ENCODE measurements around the gene P3R3URF.
A peak's percentile ranks its signal among the peaks of the same experiment; 100 is the strongest.

Gene P3R3URF

DNA sequence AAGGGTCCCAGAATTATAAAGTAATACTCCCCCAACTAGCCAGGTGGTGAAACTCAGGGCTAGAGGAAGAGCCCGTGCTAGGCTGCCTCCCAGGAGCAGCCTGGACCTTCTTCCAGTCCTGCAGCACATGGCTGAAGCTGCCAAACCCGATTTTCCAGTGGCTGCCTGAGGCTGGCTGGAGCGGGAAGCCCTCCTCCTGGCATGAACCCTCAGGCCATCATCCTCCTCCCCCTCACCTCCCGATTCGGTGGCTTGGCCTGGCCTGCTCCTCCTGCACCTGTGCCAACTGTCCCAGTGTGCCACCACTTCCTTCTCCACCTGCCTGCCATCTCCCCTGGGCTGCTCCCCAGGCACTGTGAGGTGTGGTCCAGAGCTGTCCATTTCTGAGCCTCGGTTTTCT is 4.4 kb downstream of the P3R3URF start:
- DNase-seq: no peak

DNA sequence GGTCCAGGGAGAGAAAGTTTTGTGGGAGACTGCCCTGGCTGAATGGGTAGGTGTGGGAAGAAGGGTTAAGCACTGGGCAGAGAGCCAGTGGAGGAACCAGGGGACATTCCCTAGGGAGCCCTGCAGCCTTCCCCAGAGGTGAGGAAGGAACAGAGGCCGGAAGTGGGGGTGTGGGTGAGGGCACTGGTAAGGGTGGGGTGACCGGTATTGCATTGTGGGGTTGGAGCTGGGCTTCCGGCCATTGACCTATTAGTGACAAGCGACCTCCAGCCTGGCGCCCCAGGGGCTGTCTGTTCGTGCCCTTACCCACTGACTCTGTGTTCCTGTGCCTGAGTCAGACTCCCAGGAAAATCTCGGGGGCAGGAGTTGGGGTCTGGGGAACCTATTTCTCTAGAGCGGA is 4.9 kb downstream of the P3R3URF start:
- DNase-seq: no peak

DNA sequence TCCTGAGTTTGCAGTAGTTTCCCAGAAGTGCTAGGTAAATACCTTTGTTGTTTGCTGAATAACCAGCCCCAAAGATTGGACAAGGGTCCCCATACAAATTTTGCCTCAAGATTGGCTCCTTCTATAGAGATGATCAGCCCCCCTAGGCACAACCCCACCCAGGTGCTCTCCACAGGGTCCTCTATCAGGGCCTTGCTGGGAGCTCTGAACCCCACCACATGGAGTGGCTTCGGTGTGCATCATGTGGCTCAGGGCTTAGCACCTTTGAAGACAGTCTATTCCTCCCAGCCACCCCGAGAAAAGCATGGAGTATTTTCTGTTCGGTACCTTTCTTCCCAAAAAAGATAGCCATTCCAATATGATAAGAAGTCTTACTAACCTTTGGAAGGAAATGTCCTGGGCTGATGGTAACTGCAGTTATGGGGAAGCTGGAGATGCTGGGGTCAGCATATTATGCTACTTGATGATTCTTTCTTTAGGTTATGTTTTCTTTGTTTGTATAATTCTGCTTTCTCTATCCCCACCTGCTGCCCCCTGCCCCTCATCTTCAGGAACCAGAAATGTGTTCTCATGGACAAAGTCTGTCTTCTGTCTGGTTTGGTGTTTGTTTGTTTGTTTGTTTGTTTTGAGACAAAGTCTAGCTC is 6.4 kb downstream of the P3R3URF start:
- no peak for DNase-seq

DNA sequence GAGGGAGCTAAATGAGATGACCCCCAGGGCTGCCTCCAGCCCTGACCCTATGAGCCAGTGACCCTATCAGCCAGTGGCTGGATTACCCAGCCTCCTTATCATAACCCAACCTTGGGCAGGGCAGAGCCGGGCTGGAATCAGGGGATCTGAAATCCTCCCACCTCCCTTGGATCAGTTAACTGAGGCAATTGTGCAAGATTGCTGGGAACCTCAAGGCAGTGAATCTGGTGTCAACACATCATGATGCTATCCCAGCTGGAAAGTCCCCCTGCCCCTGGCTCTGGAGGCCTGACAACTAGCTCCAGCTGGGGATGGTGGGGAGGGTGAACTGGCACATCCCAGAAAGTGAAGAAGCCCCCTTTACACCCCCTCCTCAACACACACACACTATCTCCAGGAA is 7.8 kb downstream of the P3R3URF start:
- DNase-seq: no peak

DNA sequence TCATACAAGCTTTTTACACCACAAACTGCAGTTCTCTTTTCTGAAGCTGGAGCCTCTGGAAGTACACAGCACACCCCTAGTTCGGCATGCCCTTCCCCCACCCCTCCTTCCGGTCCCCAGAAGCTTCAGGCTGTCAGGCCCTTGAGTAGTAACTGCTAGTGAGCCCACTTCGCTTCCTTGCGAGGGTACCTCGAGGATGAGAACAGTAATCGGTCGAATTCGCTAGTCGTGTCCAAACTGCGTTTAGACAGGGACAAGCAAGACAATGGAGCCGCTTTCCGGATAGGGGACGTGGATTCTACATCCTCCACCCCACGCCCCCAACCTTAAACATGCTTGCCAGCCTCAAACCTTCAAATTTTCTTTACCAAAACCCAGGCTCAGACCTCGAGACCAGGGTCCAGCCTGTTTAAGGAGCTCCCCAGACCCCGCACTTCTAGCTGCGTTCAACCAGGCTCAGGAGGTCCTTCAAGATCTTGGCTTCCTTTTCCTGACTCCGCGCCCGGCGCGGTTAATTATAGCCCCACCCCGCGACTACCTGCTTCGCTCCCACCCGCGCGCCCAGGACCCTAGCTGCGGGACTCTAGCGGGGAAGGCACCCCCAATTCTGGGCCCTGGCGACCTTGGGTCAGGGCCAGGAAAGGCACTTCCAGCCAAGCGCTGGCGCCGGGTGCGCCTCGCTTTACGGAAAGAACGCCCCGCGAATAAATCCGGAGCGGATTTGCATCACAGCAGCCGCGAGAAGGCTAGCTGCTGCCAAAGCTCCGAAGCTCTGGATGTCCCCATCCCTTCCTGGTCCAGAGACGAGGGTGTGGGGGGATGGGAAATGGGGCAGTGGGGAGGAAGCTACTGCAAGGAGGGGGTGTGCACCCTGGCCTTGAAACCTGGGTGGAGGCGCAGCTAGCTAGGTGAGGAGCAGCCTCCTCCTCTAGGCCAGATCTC is 9.5 kb downstream of the P3R3URF start:
- DNase-seq: no peak

DNA sequence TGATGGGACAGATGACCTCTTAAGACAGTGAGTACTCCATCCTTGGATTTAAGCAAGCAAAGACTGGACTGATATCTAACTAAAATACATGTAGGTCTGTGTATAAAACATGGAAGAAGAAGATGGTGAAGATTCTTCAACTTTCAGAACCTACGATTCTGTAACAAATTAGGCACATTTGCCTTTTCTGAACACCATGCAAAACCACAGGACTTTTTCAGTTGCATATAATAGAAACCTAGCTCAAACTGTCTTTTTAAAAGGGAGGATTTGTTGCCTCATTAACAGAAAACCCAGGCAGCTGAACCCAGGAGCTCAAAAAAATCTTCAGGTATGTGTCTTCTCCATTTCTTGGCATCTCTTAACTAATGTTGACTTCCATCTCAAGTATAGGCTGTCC is 16.1 kb downstream of the P3R3URF start:
- no peak for DNase-seq

DNA sequence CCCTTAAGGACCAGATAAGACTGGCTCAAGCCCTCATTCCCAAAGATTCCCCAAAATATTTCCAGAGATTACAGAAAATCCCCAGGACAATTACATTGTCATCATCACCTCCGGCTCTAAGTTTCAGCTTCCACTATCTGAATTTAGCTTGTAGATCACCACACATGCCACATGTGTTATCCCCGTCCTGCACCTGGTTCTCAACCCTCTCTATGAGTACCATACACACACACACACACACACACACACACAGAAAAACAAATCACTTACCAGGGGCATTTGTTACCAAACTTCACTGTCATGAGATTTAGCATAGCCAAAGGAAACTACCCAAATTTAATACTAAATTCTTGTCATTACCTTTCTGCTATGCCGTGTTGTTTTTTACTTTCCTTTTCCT is 16.8 kb downstream of the P3R3URF start:
- DNase-seq: no peak

DNA sequence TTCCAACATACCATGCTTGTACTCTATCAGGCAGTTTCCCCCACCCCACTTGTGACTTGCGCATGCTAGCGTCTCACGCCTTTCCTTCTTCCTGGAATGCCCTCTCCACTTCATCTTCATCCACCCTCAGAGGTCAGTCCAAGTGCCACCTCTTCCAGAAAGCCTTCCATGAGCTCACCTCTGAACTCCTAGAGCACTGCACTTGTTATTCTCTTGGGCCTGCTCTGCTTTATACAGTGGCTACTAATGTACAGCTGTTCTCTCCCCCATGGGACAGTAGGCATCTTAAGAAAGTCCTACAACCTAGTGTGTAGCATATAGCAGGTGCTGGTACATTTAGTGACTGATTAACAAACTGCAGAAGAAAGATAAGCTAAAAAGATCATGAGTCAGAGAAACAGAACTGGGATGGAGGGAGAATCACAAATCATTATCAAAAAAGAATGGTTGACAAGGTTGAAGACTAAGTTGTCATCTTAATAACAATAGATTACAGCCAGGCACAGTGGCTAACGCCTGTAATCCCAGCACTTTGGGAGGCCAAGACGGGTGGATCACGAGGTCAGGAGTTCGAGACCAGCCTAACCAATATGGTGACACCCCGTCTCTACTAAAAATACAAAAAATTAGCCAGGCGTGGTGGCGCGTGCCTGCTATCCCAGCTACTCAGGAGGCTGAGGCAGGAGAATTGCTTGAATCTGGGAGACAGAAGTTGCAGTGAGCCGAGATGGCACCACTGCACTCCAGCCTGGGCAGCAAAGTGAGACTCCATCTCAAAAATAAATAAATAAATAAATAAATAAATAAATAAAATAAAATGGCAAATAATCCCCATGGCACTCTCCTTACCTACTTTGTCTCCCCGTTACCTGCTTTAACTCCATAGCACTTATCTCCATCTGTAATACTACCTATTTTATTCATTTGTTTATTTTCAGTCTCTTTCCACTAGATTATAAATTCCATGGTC is 17.7 kb downstream of the P3R3URF start:
- DNase-seq: no peak

DNA sequence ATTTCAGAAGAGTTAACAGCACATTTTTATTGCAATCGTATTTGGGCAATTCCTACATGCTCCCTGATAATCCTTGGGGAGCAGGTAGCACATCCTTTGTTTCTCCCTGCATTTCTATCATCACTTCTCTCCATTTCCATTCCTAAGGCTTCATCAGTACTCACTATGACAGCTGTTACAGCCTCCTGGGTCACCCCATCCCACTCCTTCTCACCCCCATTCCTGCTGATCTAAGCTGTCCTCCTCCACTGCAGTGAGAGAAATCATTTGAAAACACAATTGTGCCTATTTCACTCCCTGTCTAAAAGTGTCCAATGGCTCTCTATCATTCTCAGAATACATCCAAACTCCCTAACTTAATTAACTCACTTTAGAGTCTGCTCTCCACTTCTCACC is 18.4 kb downstream of the P3R3URF start:
- no peak for DNase-seq

DNA sequence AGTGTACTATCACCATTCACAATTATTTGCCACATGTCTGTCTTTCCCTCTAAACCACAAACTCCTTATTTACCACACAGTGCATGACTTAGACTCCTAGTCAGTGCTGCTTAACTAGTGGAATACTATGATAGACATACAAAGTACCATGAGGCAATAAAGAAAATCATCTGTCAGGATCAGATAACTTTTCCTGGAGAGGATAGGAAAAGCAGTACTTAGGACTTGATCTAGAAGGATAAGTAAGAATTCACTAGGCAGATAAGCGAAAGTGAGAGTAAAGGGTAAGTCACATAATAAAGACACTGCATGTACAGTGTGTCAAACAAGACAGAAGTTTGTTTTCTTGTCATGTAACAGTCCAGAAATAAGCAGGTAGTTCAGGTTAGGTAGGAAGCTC is 22.6 kb downstream of the P3R3URF start:
- no peak for DNase-seq

DNA sequence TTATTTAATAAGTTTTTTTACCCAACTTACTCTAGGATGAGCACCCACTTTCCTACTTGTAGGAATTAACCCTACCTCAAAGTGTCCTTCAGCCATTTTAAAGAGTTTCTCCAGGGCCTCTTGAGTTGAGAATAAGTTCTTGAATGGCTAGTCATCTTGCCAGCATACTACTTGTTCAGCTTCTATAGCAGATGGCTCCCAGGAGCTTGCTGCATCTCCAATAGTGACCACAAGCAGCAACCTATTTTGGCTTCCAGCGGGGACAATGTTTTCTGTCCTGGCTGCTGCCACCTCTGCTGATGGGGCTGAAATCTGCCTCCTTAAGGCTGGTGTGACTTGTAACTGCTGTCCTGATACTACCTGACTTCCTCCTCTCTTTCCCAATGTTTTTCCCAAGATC is 23.1 kb downstream of the P3R3URF start:
- DNase-seq: no peak

DNA sequence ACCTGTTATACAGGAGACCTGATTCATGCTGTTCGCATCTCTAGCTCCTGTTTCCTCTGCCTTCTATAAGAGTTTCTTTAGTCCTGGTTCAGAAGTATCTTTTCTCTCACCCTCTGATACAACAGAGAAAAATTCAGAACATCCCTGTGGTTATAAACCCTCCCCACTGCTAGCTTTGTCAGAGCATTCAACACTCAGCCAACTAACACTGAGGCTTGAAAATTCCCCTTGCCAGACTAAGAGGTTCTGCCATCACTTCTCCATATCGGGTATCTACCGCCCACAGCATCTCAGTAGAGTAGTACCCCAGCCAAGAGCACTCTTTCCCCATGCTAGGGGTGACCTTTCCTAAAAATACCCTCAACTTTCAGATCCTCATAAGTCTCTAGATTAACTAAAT is 24.3 kb downstream of the P3R3URF start:
- no peak for DNase-seq

DNA sequence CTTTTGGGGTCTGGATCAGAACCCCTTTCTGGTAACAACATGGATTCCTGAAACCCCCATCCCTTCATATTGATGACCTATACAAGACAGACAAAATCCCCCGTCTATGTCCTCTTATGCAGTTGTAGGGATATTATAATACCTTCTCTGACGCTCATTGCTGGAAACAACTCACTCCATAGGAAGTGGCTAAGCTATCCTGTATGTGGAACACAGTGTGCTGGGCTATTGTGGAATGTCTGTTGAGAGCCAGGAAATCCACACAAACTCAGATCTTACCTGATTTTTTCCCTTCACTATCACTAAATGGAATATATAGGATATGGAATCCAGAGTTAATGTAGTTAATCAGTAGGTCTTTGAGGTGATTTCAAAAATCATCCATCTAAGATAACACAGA is 26.2 kb downstream of the P3R3URF start:
- no peak for DNase-seq

DNA sequence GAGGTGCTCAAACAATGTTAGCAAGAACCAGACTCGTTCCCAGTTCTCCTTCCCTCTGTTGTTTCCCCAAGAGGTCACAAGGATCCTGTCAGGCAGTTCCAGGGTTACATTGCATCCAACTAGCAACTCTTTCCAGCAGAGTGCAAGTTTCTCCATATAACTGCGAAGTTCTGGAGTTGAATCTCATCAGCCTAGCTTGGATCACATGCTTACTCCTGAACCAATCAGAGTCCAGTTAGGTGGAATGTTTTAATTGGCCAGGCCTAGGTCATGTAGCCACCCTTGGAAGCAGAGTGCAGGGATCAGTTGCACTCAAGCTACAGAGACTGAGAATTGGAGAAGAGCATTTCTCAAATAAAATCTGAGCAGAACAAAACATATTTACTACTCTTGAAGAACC is 28.0 kb downstream of the P3R3URF start:
- no peak for DNase-seq

DNA sequence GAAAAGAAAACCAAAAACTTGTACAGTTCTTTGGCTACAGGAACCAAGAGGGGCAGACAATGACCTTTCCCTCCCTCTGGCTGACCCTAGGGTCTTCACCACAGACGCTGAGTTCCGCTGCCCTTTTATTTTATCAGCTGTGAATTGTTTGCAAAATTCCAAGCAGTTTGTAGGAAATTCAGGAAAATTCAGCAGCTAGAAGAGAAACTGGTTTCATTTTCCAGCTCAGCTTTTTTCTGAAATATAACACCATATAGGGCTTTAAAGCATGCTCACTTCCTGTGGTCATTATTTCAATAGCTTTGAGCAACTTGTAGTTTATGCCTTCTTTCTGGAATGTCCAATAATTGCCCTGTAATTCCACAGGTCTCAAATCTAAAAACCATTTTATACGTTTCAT is 38.4 kb downstream of the P3R3URF start:
- no peak for DNase-seq

DNA sequence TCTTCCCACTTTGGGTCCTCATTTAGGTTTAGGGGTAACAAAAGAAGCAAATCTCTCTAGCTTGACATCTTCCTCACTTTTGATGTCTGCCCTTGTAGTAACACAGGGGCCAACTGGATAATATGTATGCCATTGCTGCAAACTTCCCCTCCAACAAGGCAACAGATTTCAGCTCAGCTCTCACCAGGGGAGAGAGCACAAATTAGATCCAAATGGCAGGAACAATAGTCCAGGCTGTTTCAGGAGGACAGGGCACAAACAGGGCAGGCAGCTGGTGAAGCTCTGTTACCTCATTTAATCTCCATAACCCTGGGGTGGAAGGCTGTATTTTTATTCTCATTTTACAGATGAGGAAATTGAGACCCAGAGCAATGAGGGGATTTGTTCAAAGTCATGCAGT is 39.6 kb downstream of the P3R3URF start:
- DNase-seq: no peak

DNA sequence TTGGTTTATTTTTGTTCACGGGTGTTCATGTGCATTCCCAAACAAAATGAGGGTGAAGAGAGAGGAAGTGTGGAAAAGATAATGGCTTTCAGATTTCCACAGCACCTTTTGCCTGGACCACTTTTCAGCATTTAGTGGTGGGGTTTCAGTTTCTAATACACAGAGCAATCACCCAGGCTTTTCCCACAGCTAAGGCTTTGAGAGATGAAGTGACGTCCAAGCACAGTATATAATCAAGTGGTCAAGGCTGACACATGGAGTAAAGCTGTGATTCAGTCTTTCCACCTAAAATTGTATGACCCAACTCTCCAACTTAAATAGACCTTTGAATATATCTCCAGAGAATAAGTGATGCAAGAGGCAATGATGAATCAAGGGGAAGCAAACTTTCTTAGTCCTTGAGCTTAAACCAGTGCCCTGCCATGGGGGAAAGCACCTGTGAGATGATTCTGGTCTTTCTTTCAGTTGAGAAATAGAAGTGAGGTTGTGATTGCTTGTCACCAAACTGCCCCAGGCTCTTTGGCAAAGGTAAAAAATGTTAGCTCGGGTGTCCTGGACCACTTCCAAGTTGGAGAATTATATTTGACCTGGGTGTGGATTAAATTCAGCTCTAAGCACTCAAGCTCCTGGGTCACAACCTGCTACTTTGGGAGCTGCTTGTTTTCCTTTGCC is 41.5 kb downstream of the P3R3URF start:
- peak; percentile 20 for DNase-seq

DNA sequence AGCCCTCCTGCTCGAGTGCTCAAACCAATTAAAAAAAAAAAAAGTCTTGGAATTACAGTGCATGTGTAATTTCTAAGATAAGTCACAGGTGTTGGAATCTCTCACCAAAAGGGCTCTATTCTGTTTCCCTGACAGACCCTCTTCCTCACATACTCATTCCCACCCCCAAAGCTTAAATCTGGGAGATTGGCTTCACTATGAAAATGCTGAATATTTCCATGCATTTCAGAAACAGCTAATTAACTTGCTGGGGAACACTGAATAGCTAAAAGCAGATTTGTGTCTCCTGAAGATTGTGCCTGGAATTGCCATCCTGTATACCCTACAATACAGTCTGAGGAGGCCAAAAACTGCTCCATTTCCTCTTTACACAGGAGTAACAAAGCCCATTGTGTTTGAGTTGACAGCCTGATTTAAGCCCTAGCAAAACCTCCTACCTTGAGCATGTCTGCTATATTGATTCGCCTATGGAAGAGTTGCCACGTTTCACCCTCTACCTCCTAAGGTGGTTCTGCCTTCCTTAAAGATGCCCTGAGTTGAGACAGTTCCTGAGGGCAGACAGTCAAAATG is 42.4 kb downstream of the P3R3URF start:
- no peak for DNase-seq

DNA sequence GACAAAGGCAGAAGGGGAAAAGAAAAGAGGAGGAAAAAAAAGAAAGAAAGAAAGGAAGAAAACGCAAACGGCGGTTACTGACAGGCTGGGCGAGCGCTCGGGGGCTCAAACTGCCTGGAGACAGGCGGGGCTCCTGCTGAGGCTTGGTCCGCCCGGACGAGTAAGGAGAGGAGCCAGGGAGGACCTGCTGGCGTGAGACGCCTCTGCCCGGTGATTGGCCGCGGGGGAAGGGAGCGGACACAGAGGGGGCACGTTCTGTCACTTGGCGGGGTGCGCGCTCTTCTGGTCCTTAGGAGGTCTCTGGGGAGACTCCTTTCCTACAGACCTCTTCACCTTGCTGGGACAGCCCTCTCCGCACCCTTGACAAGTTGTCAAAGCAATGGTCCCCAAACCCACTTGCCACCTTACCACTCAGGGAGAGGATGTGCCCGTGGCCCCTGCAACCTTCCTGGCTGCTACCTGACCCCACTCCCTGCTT is 43.1 kb downstream of the P3R3URF start:
- no peak for DNase-seq

DNA sequence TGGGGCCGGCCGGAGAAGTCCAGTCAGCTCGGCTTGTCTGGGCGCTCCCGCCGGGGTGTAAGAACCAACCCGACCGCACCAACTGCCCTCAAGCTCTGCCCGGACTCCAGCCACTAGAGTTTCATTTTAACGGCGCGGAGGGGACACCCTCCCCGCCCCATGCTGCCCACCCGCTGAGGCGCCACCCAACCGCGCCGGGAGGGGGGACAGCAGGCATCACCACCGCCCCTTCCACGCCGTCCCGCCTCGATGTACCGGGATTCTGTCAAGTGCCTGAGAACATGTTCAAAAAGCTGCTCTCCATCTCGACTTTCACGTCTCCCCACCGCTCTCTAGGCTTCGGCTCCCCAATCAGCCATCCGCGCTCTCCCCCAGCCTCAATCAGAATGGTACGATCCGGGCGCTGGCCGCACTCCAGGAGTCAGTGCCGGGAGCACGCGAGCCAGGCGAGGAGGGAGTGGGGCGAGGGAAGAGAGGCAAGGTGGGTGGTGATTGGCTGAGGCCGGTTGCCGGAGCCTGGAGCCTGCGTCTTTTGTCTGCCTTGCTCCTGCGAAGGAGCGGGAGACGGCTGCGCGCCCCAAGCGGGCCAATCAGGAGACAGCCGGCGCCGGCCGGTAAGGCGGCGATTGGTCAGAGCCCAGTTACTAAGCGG is 43.6 kb downstream of the P3R3URF start, which contains the start of gene PIK3R3:
Gene PIK3R3 (minus strand): TSS at position 101 of the 652 bp plus-strand sequence. CDS start 677 bp downstream, outside the sequence.
- DNase-seq: peak; percentile 99
